K562 (cell line): Measurements from ENCODE around the gene ITIH3. TPM values are rescaled to one million over a fixed set of nuclear protein-coding genes. Genes with fewer than 3 reads are reported as not detected.

ENCODE experiments used
- ATAC-seq: fragments of 200-7000 bp; cut with Tn5 transposase; 3 replicates; pipeline ENCODE4 v1.9.1; 2020; ENCODE audit warnings: moderate library complexity
- BruUV-seq: library from RNA; stranded (reverse); fragments of 400-500 nt; replicated peaks from 2 replicates; lab custom pipeline; 2021; lab: Mats Ljungman, UMichigan
- CTCF ChIA-PET: fragments of 300-600 bp; formaldehyde crosslinking; extraction: SDS; loops from one replicate; lab custom pipeline; 2021; ENCODE audit warnings: low intra/inter-chr PET ratio; lab: Yijun Ruan, JAX
- POLR2A ChIA-PET: fragments of 300-600, 350-650 bp; sonication (Branson Sonifier 250); formaldehyde crosslinking; extraction: SDS; loops from one replicate; lab custom pipeline; 2021; ENCODE audit warnings: antibody characterized with exemption, inconsistent platforms; lab: Yijun Ruan, JAX
- DNase-seq, 4 experiments: peaks; one replicate each; pipeline versions ENCODE4 v3.0.0 to v3.0.0-alpha.2; 2011 to 2018; ENCODE audit warnings: low spot score in 3 of 4, mixed read lengths in 3 of 4; ENCODE audit errors: extremely low read depth in 1 of 4
- FAIRE-seq: peaks from 2 replicates; lab custom pipeline; 2011; peaks lifted over from hg19 to GRCh38; lab: Jason Lieb, UNC
- H2AFZ ChIP-seq: 2 replicates; pipeline ENCODE4 v1.6.0; 2011; ENCODE audit warnings: low read depth, low read length, control low read depth, inconsistent platforms
- H3K27ac ChIP-seq: fragments of 200-600 bp; 3 replicates; pipeline ENCODE4 v1.8.0; 2011; ENCODE audit warnings: low read depth, mild to moderate bottlenecking, control low read depth, inconsistent platforms, low read length, moderate library complexity, mixed read lengths; ENCODE audit errors: extremely low read depth
- H3K27me3 ChIP-seq, 2 experiments: fragments of 300-600 bp in 1 of 2; 2 replicates in 1 of 2; 3 replicates in 1 of 2; pipeline versions ENCODE4 v1.6.0 to v1.8.0; 2011; ENCODE audit warnings: inconsistent platforms in 2 of 2, low read length in 2 of 2, mild to moderate bottlenecking in 1 of 2, mixed read lengths in 1 of 2, moderate library complexity in 1 of 2; ENCODE audit not compliant: control insufficient read depth in 2 of 2, insufficient read depth in 2 of 2
- H3K36me3 ChIP-seq: fragments of 300-600 bp; 3 replicates; pipeline ENCODE4 v1.8.0; 2011; ENCODE audit warnings: mild to moderate bottlenecking, low read length, inconsistent platforms; ENCODE audit not compliant: control insufficient read depth, insufficient read depth
- H3K4me1 ChIP-seq, 2 experiments: fragments of 200-600 bp in 1 of 2; replicated peaks in 1 of 2; 2 replicates in 1 of 2; 3 replicates in 1 of 2; pipeline versions ENCODE4 v1.5.1 to v1.8.0; 2011; ENCODE audit warnings: inconsistent platforms in 2 of 2, low read length in 2 of 2, mild to moderate bottlenecking in 1 of 2, mixed read lengths in 1 of 2, moderate library complexity in 1 of 2; ENCODE audit not compliant: control insufficient read depth in 2 of 2, insufficient read depth in 2 of 2
- H3K4me2 ChIP-seq: 2 replicates; pipeline ENCODE4 v1.6.1; 2011; ENCODE audit warnings: low read length, control low read depth, inconsistent platforms, mixed read lengths; ENCODE audit not compliant: insufficient read depth
- H3K4me3 ChIP-seq: fragments of 200-600 bp; sonication (generic), shearing (Covaris generic); 2 replicates; pipeline ENCODE4 v1.5.1; 2016; ENCODE audit warnings: control low read depth, inconsistent platforms
- H3K79me2 ChIP-seq: fragments of 200-600 bp; 3 replicates; pipeline ENCODE4 v1.8.0; 2011; ENCODE audit warnings: low read length, inconsistent platforms; ENCODE audit not compliant: control insufficient read depth, insufficient read depth
- H3K9ac ChIP-seq, 2 experiments: 2 replicates each; pipeline versions ENCODE4 v1.6.0 to v1.6.1; 2011; ENCODE audit warnings: low read depth in 2 of 2, low read length in 2 of 2, control low read depth in 1 of 2, inconsistent platforms in 1 of 2, mild to moderate bottlenecking in 1 of 2, mixed read lengths in 1 of 2; ENCODE audit not compliant: insufficient read depth in 1 of 2
- H3K9me1 ChIP-seq: one replicate; pipeline ENCODE4 v1.6.0; 2011; ENCODE audit warnings: inconsistent platforms, mild to moderate bottlenecking, low read length, moderate library complexity; ENCODE audit not compliant: control insufficient read depth, insufficient read depth
- H3K9me3 ChIP-seq: replicated peaks from 2 replicates; pipeline ENCODE4 v1.5.1; 2011; ENCODE audit warnings: low read depth, low read length, inconsistent platforms; ENCODE audit not compliant: control insufficient read depth, insufficient read depth
- H4K20me1 ChIP-seq: replicated peaks from 2 replicates; pipeline ENCODE4 v1.6.1; 2011; ENCODE audit warnings: low read length, inconsistent platforms, mixed read lengths; ENCODE audit not compliant: control insufficient read depth, insufficient read depth
- EHMT2 ChIP-seq: fragments of 450-650 bp; IDR thresholded peaks from 2 replicates; pipeline ENCODE4 v1.6.1; 2018; ENCODE audit warnings: antibody characterized with exemption
- KAT8 ChIP-seq: fragments of 450-650 bp; IDR thresholded peaks from 2 replicates; pipeline ENCODE4 v1.6.1; 2016; ENCODE audit warnings: low read depth, mild to moderate bottlenecking
- PREB ChIP-seq: sonication (generic); formaldehyde crosslinking; IDR thresholded peaks from 2 replicates; pipeline ENCODE4 v1.8.1; 2023; ENCODE audit warnings: mild to moderate bottlenecking, missing genetic modification reagents
- TFAM ChIP-seq: fragments of 250-450 bp; sonication (Bioruptor Pico); conservative IDR thresholded peaks from 2 replicates; pipeline ENCODE4 v1.5.0; 2021; ENCODE audit warnings: mild to moderate bottlenecking, moderate library complexity
- WGBS: fragments of 100-300 bp; shearing (Covaris generic); methylation state at CpG from one replicate; pipeline ENCODE4 v1.1.6; 2016; ENCODE audit warnings: low coverage, mixed read lengths; ENCODE audit not compliant: insufficient coverage; ENCODE audit errors: missing lambda C conversion rate; 5-methylcytosine and 5-hydroxymethylcytosine counted together
- in situ Hi-C: fragments of 300-500 bp; cut with MboI; formaldehyde crosslinking; loops from 4 replicates; pipeline ENCODE4 v1.15.0; 2018; ENCODE audit warnings: inconsistent platforms, mixed read lengths
- intact Hi-C: fragments of 100-400 bp; cut with micrococcal nuclease; formaldehyde crosslinking; loops from 2 replicates; pipeline ENCODE4 v1.14.2; 2022
- polyA plus RNA-seq, 8 experiments: library from polyadenylated mRNA; depleted of rRNA in 4 of 8; stranded (reverse) in 5 of 8; unstranded in 3 of 8; fragments of >200 nt; fragmentation: Nextera tagmentation in 2 of 8; fragmentation: Illumina TruSeq in 1 of 8; extraction: Ambion mirVana in 2 of 8; extraction: Trizol in 1 of 8; gene quantifications; 2 replicates each; pipeline versions ENCODE4 v1.2.1 to v1.2.3, GENCODE V29; 2011 to 2014; ENCODE audit warnings: inconsistent platforms in 1 of 8, missing spikeins in 1 of 8
- total RNA-seq, 7 experiments: library from RNA; depleted of rRNA in 6 of 7; stranded (reverse); fragments of >200 nt in 6 of 7; fragmentation: Illumina TruSeq in 2 of 7; extraction: Trizol in 2 of 7; gene quantifications; 2 replicates each; pipeline versions ENCODE4 v1.2.1 to v1.2.3, GENCODE V29; 2011 to 2021; ENCODE audit warnings: low replicate concordance in 1 of 7

ITIH3 gene
- total and polyA plus RNA-seq, 9 of the 15 experiments (the other 6 are each of a cell fraction or from before 2014, with no cell fraction given), result 0.07 to 0.35 TPM; not detected in 7

DNA sequence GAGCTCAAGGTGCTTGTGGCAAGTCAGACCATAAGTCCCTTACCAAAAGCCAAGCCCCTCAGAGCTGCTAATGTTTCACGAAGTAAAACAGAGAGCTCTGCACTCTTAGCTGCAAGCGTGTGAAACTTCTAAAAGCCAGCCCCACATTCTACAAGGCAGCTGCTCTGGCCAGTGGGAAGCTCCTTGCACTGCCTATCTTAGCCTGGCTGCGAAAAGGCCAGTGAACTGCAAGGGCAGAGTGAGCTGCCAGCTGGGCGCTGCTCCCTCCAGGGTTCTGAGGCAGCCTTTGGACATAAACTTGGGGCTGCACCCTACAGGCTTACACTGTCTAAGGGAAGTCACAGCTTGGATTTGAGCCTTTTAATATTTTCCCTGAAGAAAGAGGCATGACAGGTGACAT, 42.4 kb downstream of the ITIH3 start:
- Histone ChIP-seq H3K9ac (no peak overlapping the region), H2AFZ (no peak overlapping the region), H3K79me2 (no peaks in the 10 kb centered on the region), H3K9me1 (no peaks in the 10 kb centered on the region), H4K20me1 (no peaks in the 10 kb centered on the region), H3K36me3 (no peaks in the 10 kb centered on the region), H3K27me3 (no peaks in the 10 kb centered on the region), H3K9me3 (no peaks in the 10 kb centered on the region), H3K27ac (no peak overlapping the region), H3K4me2 (no peak overlapping the region), H3K4me1 (peaks cover 0 to 2% of the 10 kb centered on the region in 2 experiments; a peak in 2 of 5 replicates), H3K4me3 (no peak overlapping the region)
- POLR2A ChIA-PET, result no interaction called here
- in situ Hi-C loops (no loop called here), intact Hi-C loops (no loop called here)
- BruUV-seq, result no TSS peak
- no peak for TF ChIP-seq TFAM
- no peak for TF ChIP-seq PREB (CRISPR knock-in tag)
- TF ChIP-seq EHMT2, result no peak
- no peak for TF ChIP-seq KAT8
- no peak for ATAC-seq
- no peak for FAIRE-seq
- 24% methylated on average over 4 of the region's 4 CpGs for WGBS
- no peak for DNase-seq
- CTCF ChIA-PET, result no interaction called here
